ENCODE results near the gene HOXC5. TPM values are rescaled to one million over a fixed set of nuclear protein-coding genes. Genes with fewer than 3 reads are reported as not detected.

Gene HOXC5
- polyA plus RNA-seq, 2 of the 4 experiments (the other 2 are of a cell fraction), result 0.41 to 0.98 TPM

GRCh38 chr12:54033106-54033979 lies 493 bp downstream of the HOXC5 start:
- CTCF ChIA-PET, result interaction anchor here (0.5 to 27.9 kb wide), 37 partner anchors 8 to 289 kb away, joined by 3 to 476 read pairs (median 7); partner anchors contain the start of genes HOXC10, HOXC4, HOXC8 and HOXC9
- DNase-seq (ENCODE audit: low read depth in 1 of 2, low spot score in 1 of 2) (peak; percentile 53 to 56), ATAC-seq (peak; percentile 71 to 75), FAIRE-seq (no peak)
- no peak for TF ChIP-seq CHD4 (IDR thresholded peaks at IDR 0.05; ENCODE audit: borderline replicate concordance)
- peak; percentile 38; the same call in 1 of the 2 replicates for TF ChIP-seq POLR2A (IDR thresholded peaks at IDR 0.05; ENCODE audit: low read length)
- TF ChIP-seq MAFK (IDR thresholded peaks at IDR 0.05; ENCODE audit: partially characterized antibody), result no peak
- no peak for TF ChIP-seq SREBF2 (IDR thresholded peaks at IDR 0.05)
- TF ChIP-seq MAZ (IDR thresholded peaks at IDR 0.05; ENCODE audit: borderline replicate concordance, low read depth, low read length), result no peak
- no peak for TF ChIP-seq RARB (CRISPR knock-in tag; IDR thresholded peaks at IDR 0.05)
- TF ChIP-seq CTCF (IDR thresholded peaks at IDR 0.05), result no peak
- TF ChIP-seq JUNB (IDR thresholded peaks at IDR 0.05), result no peak
- peak; percentile 33; the same call in 1 of the 2 replicates for TF ChIP-seq E2F6 (IDR thresholded peaks at IDR 0.05; ENCODE audit: borderline replicate concordance, low read depth)
- TF ChIP-seq FOSB (CRISPR knock-in tag; IDR thresholded peaks at IDR 0.05), result no peak
- no peak for TF ChIP-seq NFE2L2 (conservative IDR thresholded peaks at IDR 0.05; ENCODE audit: low read length)
- no peak for TF ChIP-seq REST (IDR thresholded peaks at IDR 0.05)
- TF ChIP-seq MAX (IDR thresholded peaks at IDR 0.05), result peak; percentile 14; the same call in 1 of the 2 replicates
- no peak for TF ChIP-seq TFCP2L1 (CRISPR knock-in tag; IDR thresholded peaks at IDR 0.05)
- no peak for TF ChIP-seq CHD2 (IDR thresholded peaks at IDR 0.05; ENCODE audit: low read length, partially characterized antibody)
- TF ChIP-seq BHLHE40 (IDR thresholded peaks at IDR 0.05; ENCODE audit: low read depth, low read length), result no peak
- TF ChIP-seq HOXB13 (CRISPR knock-in tag; IDR thresholded peaks at IDR 0.05; ENCODE audit: low read depth), result 0 out of 2 replicates have a peak, but pooled peaks have one; percentile 48
- no peak for TF ChIP-seq CBX2 (IDR thresholded peaks at IDR 0.05; ENCODE audit: borderline replicate concordance, low read depth)
- TF ChIP-seq EHMT2 (IDR thresholded peaks at IDR 0.05; ENCODE audit: low read depth), result no peak
- TF ChIP-seq RCOR1 (IDR thresholded peaks at IDR 0.05; ENCODE audit: low read depth, low read length), result no peak
- no peak for TF ChIP-seq FOXS1 (CRISPR knock-in tag; IDR thresholded peaks at IDR 0.05)
- no peak for TF ChIP-seq RFX5 (IDR thresholded peaks at IDR 0.05)
- no peak for TF ChIP-seq FOSL2 (IDR thresholded peaks at IDR 0.05)
- TF ChIP-seq FOSL2 (CRISPR knock-in tag; IDR thresholded peaks at IDR 0.05), result 0 out of 2 replicates have a peak, but pooled peaks have one; percentile 1
- no peak for TF ChIP-seq POLR2AphosphoS2 (conservative IDR thresholded peaks at IDR 0.05; ENCODE audit: low read length)
- TF ChIP-seq KDM5A (IDR thresholded peaks at IDR 0.05), result no peak
- no peak for TF ChIP-seq RNF2 (IDR thresholded peaks at IDR 0.05; ENCODE audit: borderline replicate concordance, low read depth)
- TF ChIP-seq HES2 (IDR thresholded peaks at IDR 0.05), result no peak
- no peak for TF ChIP-seq BCL3 (IDR thresholded peaks at IDR 0.05)
- no peak for TF ChIP-seq ZFP36 (IDR thresholded peaks at IDR 0.05; ENCODE audit: borderline replicate concordance, partially characterized antibody)
- Histone ChIP-seq H3K9me3 (no peaks in the 10 kb centered on the region), H3K4me1 (peaks cover 14% of the 10 kb centered on the region; the same call in 2 of the 3 replicates), H3K4me3 (peak overlapping the region; percentile 56), H3K27ac (peak overlapping the region; percentile 76 to 93), H3K4me2 (peak overlapping the region; percentile 89)
- POLR2A ChIA-PET, result interaction anchor here (1.0 to 2.1 kb wide), 11 partner anchors 8 to 175 kb away, joined by 3 to 26 read pairs (median 7); partner anchors contain the start of genes HOXC4, HOXC8 and SMUG1
- 25% methylated on average over 43 of the region's 61 CpGs for WGBS (ENCODE audit: missing lambda C conversion rate)
